Loucy (cell line): ENCODE data around the gene ANKRD13B.

Source experiments
- H2AFZ ChIP-seq: fragments of 200-600 bp; sonication (generic); 2 replicates; pipeline ENCODE4 v1.6.0; 2016; ENCODE audit warnings: antibody characterized with exemption, mild to moderate bottlenecking, low read length, moderate library complexity
- H3F3A ChIP-seq: fragments of 200-600 bp; 2 replicates; pipeline ENCODE4 v1.6.0; 2016; ENCODE audit warnings: antibody characterized with exemption, low read depth, mild to moderate bottlenecking
- H3K27me3 ChIP-seq: fragments of 200-600 bp; sonication (generic); 2 replicates; pipeline ENCODE4 v1.6.1; 2014; ENCODE audit warnings: low read length, mild to moderate bottlenecking; ENCODE audit not compliant: insufficient read depth, poor library complexity, severe bottlenecking
- H3K36me3 ChIP-seq: fragments of 200-600 bp; sonication (generic); 2 replicates; pipeline ENCODE4 v1.6.1; 2016; ENCODE audit warnings: low read length; ENCODE audit not compliant: insufficient read depth
- H3K4me1 ChIP-seq: fragments of 200-600 bp; sonication (generic); 2 replicates; pipeline ENCODE4 v1.5.1; 2014; ENCODE audit warnings: low read length, mild to moderate bottlenecking; ENCODE audit not compliant: insufficient read depth, poor library complexity, severe bottlenecking
- H3K4me2 ChIP-seq: fragments of 200-600 bp; sonication (generic); 2 replicates; pipeline ENCODE4 v1.6.0; 2014; ENCODE audit warnings: antibody characterized with exemption, low read length, low read depth, mild to moderate bottlenecking; ENCODE audit not compliant: poor library complexity, severe bottlenecking
- H3K4me3 ChIP-seq: fragments of 200-600 bp; sonication (generic); 2 replicates; pipeline ENCODE4 v1.5.1; 2014; ENCODE audit warnings: low read length, mild to moderate bottlenecking, mixed read lengths; ENCODE audit not compliant: poor library complexity, severe bottlenecking
- H3K79me2 ChIP-seq: fragments of 200-600 bp; sonication (generic); 2 replicates; pipeline ENCODE4 v1.6.1; 2014; ENCODE audit warnings: low read length; ENCODE audit not compliant: insufficient read depth
- H3K9ac ChIP-seq: fragments of 200-600 bp; sonication (generic); 2 replicates; pipeline ENCODE4 v1.6.0; 2014; ENCODE audit warnings: mild to moderate bottlenecking, low read depth, low read length, moderate library complexity; ENCODE audit not compliant: poor library complexity, severe bottlenecking
- H3K9me2 ChIP-seq: fragments of 200-600 bp; sonication (generic); replicated peaks from 2 replicates; pipeline ENCODE4 v1.6.1; 2016; ENCODE audit warnings: low read depth, low read length, mixed read lengths
- H3K9me3 ChIP-seq: fragments of 200-600 bp; sonication (generic); 2 replicates; pipeline ENCODE4 v1.6.1; 2014; ENCODE audit warnings: mild to moderate bottlenecking, antibody characterized with exemption, low read length, low read depth; ENCODE audit not compliant: insufficient read depth
- H4K20me1 ChIP-seq: fragments of 200-600 bp; sonication (generic); 2 replicates; pipeline ENCODE4 v1.6.0; 2014; ENCODE audit warnings: antibody characterized with exemption, low read length, mild to moderate bottlenecking; ENCODE audit not compliant: insufficient read depth, poor library complexity, severe bottlenecking
- EZH2phosphoT487 ChIP-seq: fragments of 200-600 bp; IDR thresholded peaks from 2 replicates; pipeline ENCODE4 v1.6.1; 2018; ENCODE audit warnings: antibody characterized with exemption, mild to moderate bottlenecking, moderate library complexity, borderline replicate concordance
- TF ChIP-seq, protein P1 (sequence below): fragments of 200-600 bp; sonication (generic); conservative IDR thresholded peaks from 2 replicates; pipeline ENCODE4 v1.5.1; 2014; ENCODE audit warnings: mild to moderate bottlenecking, antibody characterized with exemption, low read length

ANKRD13B gene

DNA sequence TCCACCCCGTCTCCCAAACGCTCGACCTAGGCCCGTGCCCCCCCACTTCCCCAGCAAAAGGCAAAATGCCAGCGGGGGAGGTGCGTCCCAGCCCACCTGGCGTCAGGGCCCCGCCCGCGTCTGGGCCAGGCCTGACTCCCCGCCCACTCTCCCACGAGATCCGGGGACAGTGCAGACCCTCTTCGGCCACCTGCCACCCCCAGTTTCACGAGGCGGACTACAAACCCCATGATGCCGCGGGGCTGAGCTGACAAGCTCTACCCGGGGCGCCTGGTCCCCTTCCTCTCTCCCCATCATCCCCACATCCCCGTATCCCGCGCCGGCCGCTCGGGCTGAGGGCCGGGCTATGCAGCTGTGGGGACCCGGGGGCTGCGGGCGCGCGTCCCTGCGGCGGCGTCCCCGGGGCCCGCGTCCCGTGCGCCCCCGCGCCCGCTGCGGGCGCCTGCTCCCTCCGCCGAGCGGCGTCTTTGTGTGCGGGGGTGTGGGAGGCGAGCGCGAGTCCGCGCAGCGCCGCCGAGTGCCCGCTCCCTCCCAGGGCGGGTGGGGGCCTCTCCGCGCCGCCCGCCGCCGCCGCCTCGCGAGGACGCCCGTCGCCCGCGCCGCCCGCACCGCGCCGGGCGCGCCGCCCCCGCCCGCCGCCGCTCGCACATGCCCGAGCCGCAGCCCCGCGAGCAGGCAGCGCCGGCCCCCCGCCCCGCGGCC is at the start of gene ANKRD13B:
Gene ANKRD13B, plus strand, starts transcription at position 283 of the 702 bp plus-strand sequence. CDS start 490 bp downstream, outside the sequence.
- Histone ChIP-seq H3K4me3 (peak within 1 kb of the TSS; percentile 94), H3K4me1 (peaks cover 38% of the 10 kb centered on the region), H3K9me2 (no peaks in the 10 kb centered on the region), H3K4me2 (peak within 1 kb of the TSS; percentile 98), H3K9me3 (no peaks in the 10 kb centered on the region), H3K27me3 (no peaks in the 10 kb centered on the region), H4K20me1 (peaks cover 8% of the 10 kb centered on the region), H3F3A (no peaks in the 10 kb centered on the region), H3K9ac (peak within 1 kb of the TSS; percentile 46), H3K79me2 (peaks cover 19% of the 10 kb centered on the region), H2AFZ (peak within 1 kb of the TSS; percentile 100), H3K36me3 (no peaks in the 10 kb centered on the region)
- TF ChIP-seq, protein P1, sequence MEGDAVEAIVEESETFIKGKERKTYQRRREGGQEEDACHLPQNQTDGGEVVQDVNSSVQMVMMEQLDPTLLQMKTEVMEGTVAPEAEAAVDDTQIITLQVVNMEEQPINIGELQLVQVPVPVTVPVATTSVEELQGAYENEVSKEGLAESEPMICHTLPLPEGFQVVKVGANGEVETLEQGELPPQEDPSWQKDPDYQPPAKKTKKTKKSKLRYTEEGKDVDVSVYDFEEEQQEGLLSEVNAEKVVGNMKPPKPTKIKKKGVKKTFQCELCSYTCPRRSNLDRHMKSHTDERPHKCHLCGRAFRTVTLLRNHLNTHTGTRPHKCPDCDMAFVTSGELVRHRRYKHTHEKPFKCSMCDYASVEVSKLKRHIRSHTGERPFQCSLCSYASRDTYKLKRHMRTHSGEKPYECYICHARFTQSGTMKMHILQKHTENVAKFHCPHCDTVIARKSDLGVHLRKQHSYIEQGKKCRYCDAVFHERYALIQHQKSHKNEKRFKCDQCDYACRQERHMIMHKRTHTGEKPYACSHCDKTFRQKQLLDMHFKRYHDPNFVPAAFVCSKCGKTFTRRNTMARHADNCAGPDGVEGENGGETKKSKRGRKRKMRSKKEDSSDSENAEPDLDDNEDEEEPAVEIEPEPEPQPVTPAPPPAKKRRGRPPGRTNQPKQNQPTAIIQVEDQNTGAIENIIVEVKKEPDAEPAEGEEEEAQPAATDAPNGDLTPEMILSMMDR, result no peak
- no peak for TF ChIP-seq EZH2phosphoT487

DNA sequence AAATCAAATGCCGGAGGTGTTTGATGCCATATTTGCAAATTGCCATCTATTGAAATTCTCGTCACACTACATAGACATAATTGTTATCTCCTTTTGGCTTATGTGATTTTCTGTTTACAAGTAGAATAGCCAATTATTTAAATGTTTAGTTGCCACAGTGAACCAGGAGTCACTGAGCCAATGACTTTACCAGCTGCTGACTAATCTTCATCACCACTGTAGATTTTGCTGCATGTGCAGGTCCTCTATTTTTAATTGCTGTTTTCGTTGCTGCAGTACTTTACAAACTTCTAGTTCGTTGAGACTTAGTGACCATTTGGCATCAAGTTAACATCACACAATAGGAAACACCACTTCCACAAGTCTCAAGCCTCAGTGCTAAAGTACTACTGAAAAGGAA is 48.9 kb upstream of the ANKRD13B start:
- no peak overlapping the region for H3K4me3 ChIP-seq
- H2AFZ ChIP-seq, result no peak overlapping the region
- no peak overlapping the region for H3K4me2 ChIP-seq
- no peaks in the 10 kb centered on the region for H3K4me1 ChIP-seq
- no peaks in the 10 kb centered on the region for H3K9me3 ChIP-seq
- no peak for TF ChIP-seq EZH2phosphoT487
- TF ChIP-seq, protein P1, result no peak
- H4K20me1 ChIP-seq, result no peaks in the 10 kb centered on the region
- 0 out of 2 replicates have a peak, but pooled peaks cover 6% of the 10 kb centered on the region for H3F3A ChIP-seq
- H3K9me2 ChIP-seq, result no peaks in the 10 kb centered on the region
- peaks cover 38% of the 10 kb centered on the region; the same call in 1 of the 2 replicates for H3K36me3 ChIP-seq
- no peak overlapping the region for H3K9ac ChIP-seq
- no peaks in the 10 kb centered on the region for H3K79me2 ChIP-seq
- no peaks in the 10 kb centered on the region for H3K27me3 ChIP-seq

DNA sequence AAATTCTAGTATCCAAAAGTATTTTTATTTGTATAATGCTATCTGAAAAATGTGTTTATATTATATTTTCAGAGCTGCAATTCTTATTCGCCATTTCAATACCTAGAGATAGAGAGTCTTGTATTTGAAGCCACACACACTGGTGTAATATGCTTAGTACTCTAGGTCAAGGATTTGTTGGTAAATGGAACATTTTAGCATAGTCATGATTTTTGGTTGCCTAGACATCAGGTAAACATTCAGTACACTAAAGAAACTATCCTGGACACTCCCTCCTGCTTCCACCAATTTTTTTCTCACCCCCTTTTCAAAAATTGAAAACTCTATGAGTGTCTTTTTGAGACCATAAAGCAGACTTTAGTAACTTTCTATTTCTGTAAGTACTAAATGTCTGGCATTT is 46.8 kb upstream of the ANKRD13B start:
- Histone ChIP-seq H3K9me3 (no peaks in the 10 kb centered on the region), H3K9ac (no peak overlapping the region), H3K36me3 (peaks cover 27% of the 10 kb centered on the region; the same call in 1 of the 2 replicates), H4K20me1 (no peaks in the 10 kb centered on the region), H3F3A (0 out of 2 replicates have a peak, but pooled peaks cover 6% of the 10 kb centered on the region), H3K4me3 (no peak overlapping the region), H2AFZ (no peak overlapping the region), H3K4me2 (no peak overlapping the region), H3K27me3 (no peaks in the 10 kb centered on the region), H3K9me2 (no peaks in the 10 kb centered on the region), H3K79me2 (no peaks in the 10 kb centered on the region), H3K4me1 (no peaks in the 10 kb centered on the region)
- TF ChIP-seq, protein P1, result no peak
- TF ChIP-seq EZH2phosphoT487, result no peak
